ENCODE data around the gene JAZF1.

Gene JAZF1

DNA sequence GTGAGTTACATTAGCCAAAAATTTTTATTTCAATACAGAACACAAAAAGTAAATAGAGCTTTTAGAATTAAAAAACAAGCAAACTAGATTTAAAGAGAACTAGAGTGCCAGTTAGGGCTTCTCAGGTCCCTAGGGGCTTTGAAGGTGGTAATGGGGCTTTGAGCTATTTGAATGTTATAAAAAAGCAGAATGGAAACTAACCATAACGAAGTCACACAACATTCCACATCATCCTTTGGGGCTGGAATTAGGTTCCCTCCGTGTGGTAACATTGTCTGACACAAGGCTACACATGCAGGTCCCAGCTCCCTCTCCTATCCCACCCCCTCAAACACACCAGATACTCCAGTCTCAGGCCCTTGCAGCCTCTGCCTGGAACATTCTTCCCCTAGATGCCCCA is 15.3 kb downstream of the JAZF1 start:
- DNase-seq: no peak

DNA sequence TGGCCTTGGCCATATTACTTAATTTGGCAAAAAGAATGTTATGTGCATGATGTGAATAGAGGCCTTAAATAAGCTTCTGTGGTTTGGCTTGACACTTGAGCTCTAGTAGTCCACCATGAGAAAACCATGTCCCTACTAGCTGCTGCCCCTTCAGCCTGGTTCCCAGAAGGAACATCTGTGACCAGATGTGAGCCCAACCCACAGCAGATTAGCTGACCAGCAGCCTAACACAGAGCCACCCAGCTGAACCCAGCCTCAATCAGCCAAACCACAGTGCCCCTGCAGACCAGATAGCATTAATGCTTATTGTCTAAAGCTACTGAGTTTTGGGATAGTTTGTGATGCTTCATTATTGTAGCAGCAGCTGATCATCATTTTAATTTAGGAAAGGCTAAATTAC is 16.6 kb downstream of the JAZF1 start:
- no peak for DNase-seq

DNA sequence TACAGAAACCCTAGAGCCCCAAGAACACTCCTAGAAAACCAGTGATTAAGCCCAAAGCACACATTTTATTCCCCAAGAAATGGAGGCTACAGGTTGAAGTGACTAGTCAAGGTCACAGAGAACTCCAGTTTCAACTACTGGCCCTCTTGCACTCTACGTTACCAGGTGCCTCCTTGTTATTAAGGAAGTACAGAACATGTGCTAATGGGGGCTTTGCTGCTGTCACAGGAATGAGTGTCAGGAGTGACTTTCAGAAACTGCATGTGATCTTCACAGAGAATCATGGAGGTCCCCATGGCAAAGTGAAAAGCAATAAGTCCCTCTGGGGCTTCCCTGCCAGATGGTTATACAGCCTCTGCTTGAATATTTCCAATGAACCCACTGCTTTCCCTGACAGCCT is 19.3 kb downstream of the JAZF1 start:
- no peak for DNase-seq

DNA sequence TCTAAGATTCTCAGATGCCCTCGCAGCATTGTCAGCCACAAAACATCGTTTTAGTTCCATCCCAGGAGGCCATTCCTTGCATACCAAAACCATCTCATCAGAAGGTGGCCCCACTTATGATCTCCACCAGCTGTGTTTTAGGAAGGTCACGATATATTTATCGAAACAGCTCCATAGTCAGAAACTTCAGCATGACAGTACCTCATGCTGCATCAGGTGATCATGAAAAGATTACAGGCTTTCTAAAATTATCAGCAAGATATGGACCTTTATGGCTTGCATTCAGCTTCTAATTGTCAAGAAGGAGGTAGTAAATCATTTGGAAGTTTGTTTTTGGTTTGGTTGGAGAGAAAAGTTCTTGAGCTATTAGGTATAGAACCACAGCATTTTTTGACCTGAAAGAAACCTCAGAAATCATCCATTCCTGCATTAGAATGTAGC is 20.0 kb downstream of the JAZF1 start:
- DNase-seq: no peak

DNA sequence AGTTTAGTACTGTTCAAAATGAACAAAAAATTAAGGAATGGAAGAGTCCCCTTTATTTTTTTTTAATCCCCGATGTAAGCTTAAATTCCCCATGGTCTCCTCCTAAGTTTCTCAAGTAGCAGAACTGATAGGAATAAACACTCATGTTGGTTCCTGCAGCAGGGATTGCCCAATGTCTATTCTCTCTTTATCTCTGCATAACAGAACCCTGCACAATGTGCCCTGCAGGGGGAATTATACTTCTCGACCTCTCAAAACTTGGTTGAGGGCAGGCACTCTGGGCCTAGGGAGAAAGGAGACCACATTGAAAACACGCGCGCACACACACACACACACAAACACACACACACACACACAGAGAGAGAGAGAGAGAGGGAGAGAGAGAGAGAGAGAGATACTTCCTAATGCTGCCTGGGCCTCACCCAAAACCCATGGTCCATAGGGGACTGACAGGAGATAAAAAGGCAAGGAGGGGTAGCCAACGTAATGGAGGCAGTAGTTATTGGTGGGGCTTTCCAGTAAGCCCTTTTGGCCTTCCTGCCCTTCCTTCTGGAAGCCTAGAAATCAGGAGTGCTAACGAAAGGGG is 22.7 kb downstream of the JAZF1 start:
- DNase-seq: no peak

DNA sequence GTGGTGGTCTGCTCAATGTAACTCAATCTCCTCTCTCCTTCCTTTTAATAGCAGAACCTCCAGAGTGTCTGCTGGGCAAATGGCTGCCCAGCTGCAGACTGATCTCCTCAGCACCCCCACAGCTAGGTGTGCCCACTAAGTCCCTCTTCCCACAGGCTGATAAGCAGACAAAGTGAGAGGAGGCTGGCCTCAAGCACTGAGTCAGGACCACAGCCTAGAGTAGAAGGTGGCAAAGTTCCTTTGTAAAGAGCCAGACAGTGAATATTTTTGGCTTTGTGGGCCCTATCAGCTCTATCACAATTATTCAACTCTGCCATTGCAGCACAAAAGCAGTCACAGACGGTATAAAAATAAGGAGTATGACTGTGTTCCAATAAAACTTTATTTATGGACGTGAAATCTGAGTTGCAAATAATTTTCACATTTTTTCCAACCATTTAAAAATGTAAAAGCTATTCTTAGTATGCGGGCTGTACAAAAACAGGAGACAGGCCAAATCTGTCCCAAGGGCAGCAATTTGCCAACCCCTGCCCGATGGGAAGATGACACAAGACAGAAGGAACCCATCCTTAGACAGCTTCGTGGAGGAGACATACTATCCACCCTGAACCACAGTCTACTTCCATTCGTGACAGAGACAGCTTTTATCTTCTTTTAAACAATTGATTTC is 23.4 kb downstream of the JAZF1 start:
- DNase-seq: no peak

DNA sequence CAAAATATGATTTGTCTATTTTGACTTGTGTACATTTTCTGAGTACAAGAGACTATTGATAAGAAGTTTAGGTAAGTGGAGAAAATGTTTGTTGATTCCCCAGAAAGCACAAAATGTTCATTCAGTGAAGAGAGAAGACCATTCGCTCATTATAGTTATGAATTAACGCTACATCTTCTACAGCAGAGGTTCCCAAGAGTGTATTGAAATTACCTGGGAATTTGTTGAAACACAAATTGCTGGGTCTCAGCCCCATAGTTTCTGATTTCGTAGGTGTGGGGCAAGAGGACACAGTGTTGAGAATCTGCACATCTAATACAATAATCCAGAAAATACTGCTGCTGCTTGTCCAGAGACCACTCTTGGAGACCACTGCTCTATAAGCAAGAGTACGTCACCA is 24.2 kb downstream of the JAZF1 start:
- DNase-seq: no peak

DNA sequence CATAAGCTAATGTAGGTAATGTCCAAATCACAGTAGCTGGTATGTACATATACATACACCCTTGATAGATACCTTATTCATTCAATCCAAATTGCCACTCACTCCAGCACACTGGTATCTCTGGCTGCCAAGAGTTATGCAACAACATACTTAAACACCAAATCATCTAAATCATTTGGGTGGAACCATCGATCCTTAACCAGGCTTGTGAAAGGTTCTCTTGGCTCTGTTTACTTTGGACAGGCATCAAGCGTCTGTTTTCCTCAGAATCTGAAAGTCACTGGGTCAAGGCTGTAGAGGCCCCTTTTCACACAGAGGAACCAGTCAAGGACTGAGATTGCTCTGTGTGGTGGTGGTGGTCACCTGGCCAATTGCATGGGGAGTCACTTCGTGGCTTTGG is 24.6 kb downstream of the JAZF1 start:
- DNase-seq: no peak

DNA sequence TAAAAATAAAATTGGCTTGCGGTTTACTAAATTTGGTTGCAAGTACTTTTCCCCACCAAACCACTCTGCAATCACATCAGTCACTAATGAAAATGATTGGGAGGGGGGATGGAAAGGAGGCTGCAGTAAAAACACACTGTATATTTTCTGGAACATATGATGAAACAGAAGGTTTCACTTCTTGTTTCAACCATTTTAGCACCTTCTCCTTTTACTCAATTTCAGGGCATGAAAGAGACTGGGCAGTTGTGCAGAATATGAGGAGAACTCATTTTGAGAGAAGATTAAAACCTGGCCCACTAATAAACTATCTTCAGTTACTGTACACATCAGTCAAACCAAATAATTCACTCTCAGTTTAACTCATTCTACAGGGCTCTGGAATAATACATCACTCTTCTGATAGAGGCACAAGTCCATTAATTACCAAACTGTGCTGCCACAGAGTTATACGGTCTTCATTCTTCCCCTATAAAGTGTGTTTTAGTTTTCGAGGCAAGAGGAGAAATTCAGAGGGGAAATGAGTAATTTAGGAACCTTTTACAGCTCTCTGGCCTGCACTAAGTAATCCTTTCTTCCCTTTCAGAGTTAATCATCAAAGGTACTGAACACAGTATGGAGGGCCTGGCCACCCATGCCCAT is 25.5 kb downstream of the JAZF1 start:
- DNase-seq: peak in 1 of 2 donors; percentile 40

DNA sequence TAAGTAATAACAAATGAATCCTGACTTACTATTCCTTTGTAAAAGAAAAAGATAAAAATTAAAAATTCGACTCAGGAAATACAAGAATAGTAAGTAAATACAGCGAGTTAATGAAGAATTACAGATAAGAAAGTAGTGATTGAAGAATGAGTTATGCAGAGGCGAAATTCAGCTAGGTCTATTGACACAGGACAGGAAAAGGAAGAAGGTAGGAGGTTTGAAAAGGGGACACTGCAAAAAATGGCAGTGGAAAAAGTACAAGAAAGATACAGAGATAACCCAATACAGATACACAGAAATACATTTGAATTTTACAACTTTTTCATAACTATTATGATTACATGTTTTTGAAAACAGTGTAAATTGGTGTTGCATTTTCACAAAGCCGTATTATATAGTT is 28.0 kb downstream of the JAZF1 start:
- no peak for DNase-seq

DNA sequence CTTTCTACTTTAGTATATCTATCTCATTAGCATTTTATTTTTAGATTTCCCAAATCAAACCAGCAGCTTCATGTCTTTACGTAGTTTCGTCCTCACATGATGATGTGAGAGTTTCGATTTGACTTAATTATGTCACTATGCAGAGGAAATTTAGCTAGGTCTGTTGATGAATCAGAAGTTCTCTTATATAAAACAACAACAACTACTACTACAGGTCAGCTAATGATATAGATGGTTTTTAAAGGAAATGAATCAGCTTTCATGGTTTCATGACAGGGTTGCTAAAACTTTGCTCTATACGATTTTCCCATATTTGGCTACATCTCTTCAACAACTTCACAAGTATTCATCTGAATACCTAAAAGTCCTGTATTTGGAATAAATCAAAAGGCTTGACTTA is 28.6 kb downstream of the JAZF1 start:
- peak in 1 of 2 donors; percentile 63 for DNase-seq

DNA sequence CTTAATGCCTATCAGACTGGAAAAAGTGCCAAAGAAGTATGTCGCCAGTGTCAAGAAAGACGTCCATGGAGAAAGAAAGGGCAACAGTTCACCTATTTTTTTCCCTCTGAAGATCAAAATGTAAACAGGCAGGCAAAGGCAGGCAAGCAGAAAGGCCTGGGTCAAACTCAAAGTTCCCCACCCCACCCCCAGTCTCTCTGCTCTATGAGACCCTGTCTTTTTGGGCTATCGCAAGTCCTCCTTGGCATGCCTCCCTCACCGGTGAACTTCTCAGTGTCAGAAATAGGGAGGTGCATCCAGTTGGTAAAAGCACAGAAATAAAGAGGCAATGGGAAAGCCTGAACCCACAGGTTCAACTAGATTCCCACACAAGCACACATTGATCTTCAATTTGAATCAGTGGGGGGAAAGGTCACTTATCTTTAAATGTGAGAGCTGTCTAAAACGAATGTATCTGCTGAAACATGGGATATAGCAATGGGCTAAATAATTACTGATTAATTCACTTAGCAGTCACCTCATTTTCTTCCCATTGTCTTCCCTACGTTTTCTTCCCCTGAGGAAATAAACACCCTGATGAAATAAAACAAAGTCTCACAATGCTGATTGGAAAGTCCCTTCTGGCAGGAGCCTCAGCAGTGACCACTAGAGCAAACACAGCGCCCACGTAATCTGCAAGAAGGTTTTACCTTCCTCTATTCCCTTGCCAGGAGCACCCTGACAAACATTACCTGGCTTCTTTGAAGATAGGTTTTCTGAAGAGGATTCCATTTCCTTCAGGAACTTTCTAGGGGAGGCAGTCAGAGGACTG is 31.1 kb downstream of the JAZF1 start:
- DNase-seq: peak in 1 of 2 donors; percentile 26

DNA sequence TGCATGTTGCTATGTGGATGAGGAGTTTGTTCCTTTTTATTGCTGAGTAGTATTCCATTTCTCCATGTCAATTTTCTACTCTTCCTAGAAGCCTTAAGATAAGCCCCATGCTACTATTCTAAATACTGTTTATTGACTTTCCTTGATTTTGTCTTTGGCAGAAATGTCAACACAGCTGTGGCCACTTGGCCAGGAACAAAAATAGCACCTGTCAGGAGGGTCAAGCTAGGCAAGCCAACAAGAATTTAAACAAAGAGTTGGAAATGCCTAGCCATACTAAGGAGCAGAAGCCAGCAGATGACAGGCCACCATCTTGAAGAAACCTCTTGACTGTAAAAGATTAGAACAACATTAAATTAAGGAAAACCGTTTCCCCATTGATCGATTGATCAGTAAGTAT is 34.7 kb downstream of the JAZF1 start:
- no peak for DNase-seq

DNA sequence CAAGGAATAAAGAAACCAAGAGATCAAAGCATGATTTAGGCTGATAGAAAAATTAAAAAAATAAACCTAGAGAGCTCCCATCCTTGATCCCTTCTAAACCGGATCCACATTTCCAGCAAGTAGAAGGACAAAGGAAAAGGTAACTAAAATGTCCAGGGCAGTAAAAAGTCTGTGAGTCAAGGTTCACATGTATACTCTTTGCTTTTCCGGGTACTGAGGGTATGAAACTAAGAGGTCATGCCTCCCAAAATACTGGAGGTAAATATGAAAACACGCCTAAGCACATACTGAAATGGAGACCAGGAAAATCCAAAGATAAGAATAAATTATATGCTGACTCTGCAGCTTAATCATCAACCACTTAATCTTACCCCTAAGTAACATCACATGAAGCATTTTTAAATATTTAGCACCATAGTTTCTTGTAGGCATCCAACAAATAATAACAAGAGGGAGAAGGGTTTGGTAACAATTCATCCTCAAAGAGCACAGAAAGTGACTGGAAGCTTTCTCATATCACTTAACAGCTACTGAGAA is 35.4 kb downstream of the JAZF1 start:
- DNase-seq: no peak

DNA sequence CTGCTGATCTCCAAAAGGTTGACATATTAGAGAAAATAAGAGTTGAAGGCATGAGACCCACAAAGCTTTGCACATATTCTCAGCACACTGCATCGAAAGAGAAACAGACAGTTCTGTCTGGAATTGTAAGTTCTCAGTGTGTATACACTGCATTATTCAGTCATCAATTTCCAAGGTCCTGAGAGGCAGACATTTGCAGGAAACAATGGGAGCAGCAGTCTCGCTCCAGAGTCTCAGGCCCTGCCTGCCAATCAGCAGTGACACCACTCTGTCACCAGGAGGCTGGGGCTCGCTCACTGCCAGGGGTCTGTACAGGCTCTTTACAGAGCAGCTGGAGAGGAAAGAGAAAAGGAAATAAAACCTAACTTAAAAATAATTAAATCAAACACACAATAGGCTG is 36.3 kb downstream of the JAZF1 start:
- DNase-seq: no peak

DNA sequence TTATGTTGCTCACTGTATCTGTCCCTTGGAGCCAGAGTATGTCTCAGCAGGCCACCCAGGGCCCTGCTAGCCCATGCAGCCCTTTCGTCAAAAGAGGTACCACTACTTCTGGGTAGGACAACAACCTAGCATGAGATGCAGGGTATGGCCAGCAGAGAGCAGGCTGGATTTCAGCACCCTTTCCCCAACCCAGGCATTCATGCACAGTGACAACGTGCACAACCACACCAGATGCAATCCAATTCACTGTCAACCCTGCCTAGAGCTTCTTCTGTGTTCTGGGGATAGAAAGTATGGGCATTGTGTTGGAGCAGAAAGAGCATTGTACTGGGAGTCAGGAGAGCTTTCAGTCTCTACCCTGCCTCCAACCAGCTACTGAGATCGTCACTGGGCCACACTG is 37.9 kb downstream of the JAZF1 start:
- DNase-seq: peak in 1 of 2 donors; percentile 23

DNA sequence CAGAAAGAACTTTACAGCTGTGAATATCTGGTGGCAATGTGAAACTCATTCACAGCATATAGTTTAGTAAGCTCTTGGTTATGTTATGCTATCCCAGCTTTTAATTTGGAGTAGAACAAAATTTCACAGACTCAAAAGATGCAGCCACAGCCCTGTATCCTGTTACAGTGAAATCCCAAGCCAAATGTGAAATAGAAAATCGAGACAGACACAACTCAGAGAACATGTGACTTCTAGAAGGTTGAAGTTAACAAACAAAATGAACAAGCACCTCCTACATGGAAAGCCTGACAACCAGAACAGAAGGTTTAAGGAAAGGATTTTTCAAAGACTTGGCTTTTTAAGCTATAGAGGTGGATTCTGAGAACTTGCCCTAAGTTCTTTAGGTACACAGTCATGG is 39.6 kb downstream of the JAZF1 start:
- no peak for DNase-seq

DNA sequence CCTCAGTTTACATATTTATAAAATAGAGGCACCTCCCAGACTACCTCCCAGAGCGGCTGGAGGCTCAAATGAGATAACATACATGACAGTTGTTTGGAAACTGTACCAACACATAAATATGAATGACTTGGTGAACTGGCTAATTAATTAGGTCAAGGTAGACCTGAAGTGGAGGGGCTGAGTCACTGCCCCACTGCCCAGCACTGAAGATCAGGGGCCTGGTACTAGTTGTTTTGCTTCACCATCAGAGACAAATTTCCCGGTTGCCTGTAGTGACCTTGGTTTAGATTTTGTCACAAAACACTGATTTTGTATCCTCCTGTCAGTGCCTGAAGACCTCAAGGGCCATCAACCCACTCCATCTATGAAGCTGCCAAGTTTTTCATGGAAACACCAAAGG is 41.8 kb downstream of the JAZF1 start:
- no peak for DNase-seq

DNA sequence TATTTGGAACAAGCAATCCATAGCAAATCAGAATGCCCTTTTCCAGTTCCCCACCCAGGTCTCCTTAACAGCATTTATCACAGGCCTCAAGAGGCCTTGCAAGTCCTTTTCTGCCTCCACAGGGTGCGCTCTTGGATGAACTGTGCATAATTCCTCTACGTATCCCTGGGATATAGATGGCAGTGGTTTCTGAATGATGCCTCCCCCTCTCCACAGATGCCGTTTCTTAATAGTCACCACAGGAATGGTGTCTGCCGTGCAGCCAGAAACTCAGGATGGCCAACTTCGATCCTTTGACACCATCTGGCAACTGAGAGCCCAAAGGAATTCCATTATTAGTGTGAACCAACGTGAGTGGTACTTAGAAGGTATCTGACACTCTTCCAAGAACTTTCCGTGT is 43.1 kb downstream of the JAZF1 start:
- no peak for DNase-seq

DNA sequence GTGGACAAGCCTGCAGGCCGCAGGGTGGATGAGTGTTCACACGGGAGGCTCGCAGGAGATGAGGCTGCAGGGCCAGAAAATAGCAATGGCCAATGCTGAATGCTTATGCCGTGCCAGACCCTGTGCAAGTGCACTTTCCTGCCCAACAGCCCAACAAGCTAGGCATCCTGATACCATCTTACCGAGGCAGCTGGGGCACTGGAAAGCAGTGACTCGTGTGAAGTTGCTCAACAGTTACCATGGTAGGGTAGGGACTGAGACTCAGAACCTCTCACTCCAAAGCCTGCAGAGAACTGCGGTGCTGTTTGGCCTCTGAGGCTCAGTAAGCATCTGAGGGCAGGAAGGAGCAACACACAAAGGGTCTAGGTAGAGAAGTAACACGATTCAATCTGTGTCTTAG is 43.7 kb downstream of the JAZF1 start:
- no peak for DNase-seq

DNA sequence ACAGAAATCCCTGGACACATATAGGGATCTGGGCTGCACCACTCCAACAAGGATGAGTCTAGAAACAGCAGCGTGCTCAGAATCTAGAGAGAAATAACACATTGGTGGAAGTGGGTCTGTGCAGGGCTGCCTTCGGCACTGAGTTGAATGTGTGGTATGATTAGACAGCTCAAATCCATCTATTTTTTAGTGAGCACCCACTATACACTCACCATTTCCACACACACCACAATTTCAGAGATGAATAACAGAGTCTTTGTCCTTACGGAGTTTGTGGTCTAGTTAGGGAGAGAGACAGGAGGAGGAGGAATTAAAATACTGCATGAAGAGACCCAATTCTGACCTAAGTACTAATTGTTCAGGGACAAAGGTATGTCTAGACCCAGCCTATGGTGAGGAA is 44.2 kb downstream of the JAZF1 start:
- DNase-seq: no peak

DNA sequence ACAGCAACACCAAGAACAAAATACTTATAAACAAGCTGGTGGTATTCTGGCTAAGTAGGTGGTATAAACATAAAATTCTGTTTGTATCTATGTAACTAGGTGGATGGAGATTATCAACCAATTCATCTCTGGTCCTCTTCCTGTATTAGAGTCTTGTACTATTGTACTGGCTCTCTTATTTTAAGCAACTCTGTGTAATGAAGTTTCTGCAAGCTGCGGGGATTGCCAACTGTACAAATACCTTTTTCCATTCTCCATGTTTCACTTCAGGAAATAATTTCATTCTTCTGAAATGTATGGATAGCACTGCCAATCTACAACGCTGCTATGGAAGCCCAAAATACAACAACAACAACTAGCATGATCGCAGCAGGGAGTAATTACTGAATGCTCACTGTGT is 44.8 kb downstream of the JAZF1 start:
- no peak for DNase-seq

DNA sequence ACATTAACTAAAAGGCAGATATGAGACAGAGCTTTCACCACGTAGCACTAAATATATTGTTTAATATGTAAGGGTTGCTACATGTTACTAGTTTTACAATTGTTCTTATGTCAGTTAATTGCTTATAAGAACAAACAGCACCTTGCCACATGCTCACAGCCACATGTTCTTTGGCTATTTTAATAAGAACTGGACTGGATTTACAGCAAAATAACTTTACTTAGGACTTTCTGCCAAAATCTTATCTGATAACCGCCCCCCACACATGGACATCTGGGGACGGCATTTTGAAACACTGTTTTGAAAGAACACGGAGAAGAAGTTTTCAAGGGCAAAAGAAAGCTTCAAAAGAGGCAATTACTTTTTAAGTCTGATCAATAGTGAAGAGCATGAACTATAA is 45.3 kb downstream of the JAZF1 start:
- no peak for DNase-seq

DNA sequence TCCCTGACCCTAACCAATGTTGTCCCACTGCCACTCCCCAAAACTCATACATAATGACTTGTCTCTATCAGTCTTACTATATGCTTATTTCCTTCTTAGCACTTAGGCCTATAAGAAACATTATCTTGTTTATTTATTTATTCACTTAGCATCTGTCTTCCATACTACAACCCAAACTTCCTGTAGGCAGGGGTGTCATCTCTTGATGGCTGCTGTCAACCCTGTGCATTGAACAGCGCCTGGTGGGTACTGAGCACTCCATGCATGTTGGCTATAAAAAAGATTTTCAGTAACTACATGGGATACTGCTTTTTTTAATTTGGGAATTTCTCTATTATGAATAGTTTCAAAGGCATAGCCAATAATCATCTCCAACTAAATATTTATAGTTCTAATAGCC is 46.7 kb downstream of the JAZF1 start:
- DNase-seq: no peak
